ENCODE data around the gene NAV2.

Gene NAV2

GRCh38 chr11:19913893-19914249, 201.2 kb downstream of the NAV2 start:
- H3K4me3 ChIP-seq (ENCODE audit: low read depth, low read length), result no peak overlapping the region
- no peak for TF ChIP-seq CTCF (conservative IDR thresholded peaks at IDR 0.05; ENCODE audit: low read depth, low read length)
- DNase-seq (ENCODE audit: low read depth), result peak; percentile 50

- no peak for DNase-seq (ENCODE audit: low read depth)
- TF ChIP-seq CTCF (conservative IDR thresholded peaks at IDR 0.05; ENCODE audit: low read depth, low read length), result no peak
- no peak overlapping the region for H3K4me3 ChIP-seq (ENCODE audit: low read depth, low read length)
These were observed 203.2 kb downstream of the NAV2 start for GRCh38 chr11:19915808-19916207.

- no peak for DNase-seq (ENCODE audit: low read depth)
- TF ChIP-seq CTCF (conservative IDR thresholded peaks at IDR 0.05; ENCODE audit: low read depth, low read length), result no peak
- H3K4me3 ChIP-seq (ENCODE audit: low read depth, low read length), result no peak overlapping the region
These were observed 204.4 kb downstream of the NAV2 start for GRCh38 chr11:19917069-19917468.

GRCh38 chr11:19918302-19919049, 205.8 kb downstream of the NAV2 start:
- no peak for TF ChIP-seq CTCF (conservative IDR thresholded peaks at IDR 0.05; ENCODE audit: low read depth, low read length)
- DNase-seq (ENCODE audit: low read depth), result peak; percentile 64
- no peak overlapping the region for H3K4me3 ChIP-seq (ENCODE audit: low read depth, low read length)

- peak; percentile 94 for DNase-seq (ENCODE audit: low read depth)
- TF ChIP-seq CTCF (conservative IDR thresholded peaks at IDR 0.05; ENCODE audit: low read depth, low read length), result no peak
- no peak overlapping the region for H3K4me3 ChIP-seq (ENCODE audit: low read depth, low read length)
These were observed 206.5 kb downstream of the NAV2 start for GRCh38 chr11:19919050-19919561.

GRCh38 chr11:19920982-19921381, 208.3 kb downstream of the NAV2 start:
- H3K4me3 ChIP-seq (ENCODE audit: low read depth, low read length), result no peak overlapping the region
- no peak for DNase-seq (ENCODE audit: low read depth)
- TF ChIP-seq CTCF (conservative IDR thresholded peaks at IDR 0.05; ENCODE audit: low read depth, low read length), result no peak
